HG02642 (cell line): Measurements from ENCODE around the gene ALG6.

Experiments used
- ATAC-seq: cut with Tn5 transposase; IDR thresholded peaks from one replicate; pipeline ENCODE4 v1.9.1; 2021; ENCODE audit warnings: mild to moderate bottlenecking; ENCODE audit not compliant: unreplicated experiment, poor library complexity

ALG6 gene

DNA sequence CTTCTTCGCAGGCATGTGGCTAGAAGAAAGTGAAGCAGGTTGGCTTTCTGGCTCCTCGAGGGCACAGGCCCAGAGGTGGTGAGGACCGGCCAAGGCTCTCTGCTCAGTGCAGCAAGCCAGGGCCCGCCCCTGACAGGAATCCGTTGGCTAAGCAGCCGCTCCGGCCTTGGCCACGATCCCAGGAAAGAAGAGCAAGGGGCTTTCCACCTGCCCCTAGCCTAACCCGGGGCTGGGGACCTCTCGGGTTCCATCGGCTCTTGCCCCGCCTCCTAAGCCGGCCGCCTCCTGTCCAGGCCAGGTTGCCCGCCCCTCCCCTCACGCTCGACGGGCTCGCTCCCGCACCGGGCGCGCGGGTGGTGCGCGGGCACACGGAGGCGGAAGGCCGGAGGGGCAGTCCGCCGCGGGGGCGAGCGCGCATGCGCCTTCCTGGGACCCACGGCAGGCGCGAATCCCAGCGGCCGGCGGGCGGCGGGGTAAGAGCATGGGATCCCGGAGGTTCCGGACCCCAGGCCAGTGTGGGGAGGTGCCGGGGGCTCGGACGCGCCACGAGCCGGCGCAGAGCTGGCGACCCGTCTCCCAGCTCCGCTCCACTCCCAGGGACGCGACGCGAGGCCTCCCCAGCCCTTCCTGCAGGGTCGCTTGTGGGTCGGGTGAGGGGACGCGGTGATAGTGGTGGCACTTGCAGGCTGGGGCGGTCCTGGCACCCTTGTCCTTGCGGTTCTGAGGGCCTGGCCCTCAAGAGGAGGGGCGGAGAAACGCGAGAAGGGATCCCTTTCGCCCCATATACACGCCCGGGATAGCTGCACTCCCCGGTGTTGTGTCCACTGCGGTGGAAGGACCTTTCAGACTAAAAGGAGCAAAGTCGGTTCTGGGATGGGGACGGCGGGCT is at the start of gene ALG6:
ALG6 (plus strand) TSS at position 413 of the 889 bp plus-strand sequence. CDS start 3,351 bp downstream, outside the sequence.
- peak; percentile 96 for ATAC-seq

DNA sequence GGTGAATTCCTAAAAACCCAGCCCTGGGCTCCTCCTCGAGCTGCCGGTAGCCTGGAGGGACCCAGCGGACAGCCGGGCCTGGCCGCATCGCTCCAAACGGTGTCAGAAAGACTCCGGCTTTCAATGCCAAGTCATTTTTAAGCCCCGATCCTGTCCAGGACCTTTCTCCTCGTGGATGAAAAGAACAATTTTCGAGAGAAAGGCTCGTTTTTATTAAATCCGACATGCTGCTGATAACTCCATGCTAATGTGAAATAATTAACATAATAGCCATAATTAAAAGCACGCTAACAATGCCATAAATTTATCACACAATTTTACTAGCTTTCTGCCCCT is 49.6 kb upstream of the ALG6 start:
- no peak for ATAC-seq

DNA sequence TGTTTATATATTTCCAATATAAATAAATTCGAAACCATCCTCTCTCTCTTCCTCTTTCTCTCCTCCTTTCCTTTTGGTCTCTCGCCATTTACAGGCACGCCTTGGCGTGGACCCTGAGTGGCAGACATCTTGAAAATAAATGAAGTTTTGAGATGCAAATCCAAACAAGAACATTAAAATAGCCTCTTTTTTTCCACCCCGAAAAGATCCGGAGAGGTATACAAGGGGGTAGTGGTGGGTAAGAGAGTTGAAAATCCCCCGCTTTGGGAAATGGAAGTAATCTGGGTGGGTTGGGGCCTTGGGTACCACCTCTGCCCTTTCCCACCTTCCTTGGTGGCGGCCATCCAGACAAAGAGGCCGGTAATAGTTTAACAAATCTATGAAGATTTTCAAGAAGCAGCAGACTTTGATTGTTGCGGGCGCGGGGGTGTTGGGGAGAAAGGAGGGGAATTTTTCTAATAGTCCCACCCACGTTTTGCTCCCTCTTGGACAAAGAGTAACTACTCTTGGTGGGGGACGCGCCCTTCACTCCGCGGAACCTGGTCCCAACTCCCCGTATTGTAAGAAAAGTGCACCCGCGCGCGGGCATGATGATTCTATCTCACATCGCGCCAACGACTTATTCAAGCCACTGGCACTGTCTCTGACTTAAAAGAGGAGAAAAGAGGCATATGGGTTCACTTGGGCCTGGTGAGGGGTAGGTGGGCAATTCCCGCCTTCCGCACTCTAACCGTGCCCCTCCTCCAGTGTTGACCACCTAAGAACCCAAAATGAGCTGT is 49.0 kb upstream of the ALG6 start:
- no peak for ATAC-seq

DNA sequence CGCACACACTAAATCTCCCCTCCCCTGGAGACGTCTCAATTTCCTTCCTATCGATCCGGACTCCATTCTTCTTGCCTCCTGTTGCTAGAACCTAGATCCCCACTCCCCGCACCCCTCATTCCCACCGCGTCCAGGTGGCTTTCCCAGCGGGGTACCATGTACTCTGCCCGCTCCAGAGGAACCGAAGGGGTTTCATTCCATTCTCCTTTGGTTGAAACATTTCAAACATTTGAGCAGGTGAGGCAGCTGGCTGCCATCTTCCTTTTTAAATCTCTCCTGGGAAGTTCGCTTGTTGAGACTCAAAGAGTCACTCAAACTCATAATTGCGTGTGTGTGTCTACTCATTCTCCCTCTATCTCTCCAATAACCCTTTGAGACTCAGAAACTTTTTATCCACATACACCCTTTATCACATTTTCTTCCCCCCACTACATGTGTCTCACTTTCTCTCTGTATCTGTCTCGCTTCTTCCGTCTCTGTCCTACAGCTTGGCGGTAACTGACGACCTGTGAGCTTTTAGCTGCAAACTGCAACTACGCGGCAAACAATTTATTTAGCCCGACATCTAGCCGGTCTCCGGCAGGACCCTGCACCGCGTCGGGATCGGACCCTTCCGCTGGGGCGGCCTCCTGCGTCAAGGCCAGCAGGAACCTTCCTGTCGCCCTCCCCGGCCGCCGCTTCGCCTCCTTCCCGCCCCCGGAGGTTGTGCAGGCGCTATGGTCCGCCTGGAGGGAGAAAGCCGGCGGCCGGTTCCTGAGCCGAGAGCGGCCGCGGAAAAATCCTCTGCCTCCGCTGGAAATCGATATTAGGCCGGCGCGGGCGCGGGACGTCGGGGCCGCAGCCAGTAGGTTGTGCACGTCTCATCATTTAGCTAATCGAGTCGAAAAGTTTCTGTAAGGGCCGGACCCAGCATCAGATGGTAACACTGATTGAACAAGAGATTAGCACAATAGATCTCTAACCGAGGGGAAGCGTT is 48.1 kb upstream of the ALG6 start:
- no peak for ATAC-seq

DNA sequence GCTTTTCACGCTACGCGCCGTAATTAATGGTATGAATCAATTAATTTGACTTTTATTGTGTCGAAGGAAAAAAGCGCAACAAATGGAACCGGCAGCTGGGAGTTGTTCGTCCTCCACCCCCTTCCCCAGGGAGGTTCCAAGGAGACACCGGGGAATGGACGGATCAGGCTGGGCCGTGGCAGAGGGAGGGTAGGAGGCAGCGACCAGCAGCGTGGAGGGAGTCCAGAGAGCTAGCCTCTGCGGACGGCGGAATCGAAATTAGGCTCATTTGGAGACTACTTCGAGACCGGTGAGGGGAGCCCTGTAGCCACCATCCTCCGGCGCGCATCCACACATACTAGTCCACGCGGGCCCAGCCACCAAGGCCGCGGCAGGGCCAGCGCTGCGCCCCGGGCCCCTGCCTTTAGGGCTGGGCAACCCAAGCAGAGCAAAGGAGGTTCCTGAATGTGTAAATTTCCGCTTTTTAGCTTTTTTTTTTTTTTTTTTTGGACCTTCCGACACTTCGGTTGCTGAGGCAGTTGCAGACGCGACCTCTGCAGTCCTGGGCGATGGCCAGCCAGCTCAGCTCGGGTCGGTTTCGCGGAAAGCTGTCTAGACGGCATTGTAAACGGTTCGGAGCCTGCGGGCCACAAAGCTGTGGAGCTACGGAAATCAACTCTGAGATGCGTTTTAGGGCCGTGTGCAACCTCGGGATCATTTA is 47.3 kb upstream of the ALG6 start:
- no peak for ATAC-seq

DNA sequence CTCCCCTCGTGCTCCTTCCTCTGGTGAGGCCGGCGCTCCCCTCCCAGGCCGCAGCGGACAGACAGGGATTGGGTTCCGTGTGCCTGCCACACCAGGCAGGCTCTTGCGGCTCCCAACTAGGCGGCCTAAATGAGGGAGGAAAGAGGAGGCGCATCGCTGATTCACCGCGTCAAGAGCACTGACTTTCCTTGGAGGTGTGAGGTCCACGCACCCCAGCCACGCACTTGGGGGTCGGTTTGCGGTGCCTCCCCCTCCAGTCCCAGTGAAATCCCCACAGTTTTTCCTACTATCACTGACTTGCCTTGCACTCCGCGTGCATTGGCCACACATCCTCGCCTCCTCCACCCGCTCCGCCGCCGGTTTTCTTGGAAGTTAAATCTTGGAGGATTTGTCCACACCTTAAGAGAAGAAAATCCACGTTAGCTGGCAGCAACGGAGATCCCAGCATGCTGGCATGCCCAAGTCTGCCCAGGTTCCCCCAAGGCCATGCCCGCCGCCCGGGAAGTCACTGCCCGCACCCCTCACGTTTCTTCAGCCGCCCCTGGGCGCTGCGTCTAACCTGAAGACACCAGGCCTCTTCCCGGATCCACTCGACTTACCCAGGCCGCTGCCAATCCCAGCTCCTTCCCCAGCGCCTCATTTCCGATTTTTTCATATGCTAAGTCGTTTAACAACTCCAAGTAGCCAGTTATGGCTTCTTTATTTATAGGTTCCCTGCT is 46.2 kb upstream of the ALG6 start:
- ATAC-seq: no peak

DNA sequence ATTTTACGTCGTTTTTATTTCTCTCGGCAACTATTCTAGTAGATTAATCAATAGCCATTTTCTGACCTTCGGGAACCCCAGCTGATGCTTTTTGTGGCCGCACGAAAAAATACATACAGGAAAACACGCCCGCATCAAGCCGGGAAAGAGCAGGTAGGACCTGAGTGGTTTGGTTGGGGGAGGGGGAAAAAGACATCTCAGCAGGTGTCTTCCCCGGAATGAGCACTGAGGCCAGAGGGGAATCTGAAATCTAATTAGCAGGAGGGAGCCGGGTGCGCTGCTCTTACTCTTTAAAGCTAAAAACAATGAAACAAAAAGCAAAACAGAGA is 45.7 kb upstream of the ALG6 start:
- ATAC-seq: no peak

DNA sequence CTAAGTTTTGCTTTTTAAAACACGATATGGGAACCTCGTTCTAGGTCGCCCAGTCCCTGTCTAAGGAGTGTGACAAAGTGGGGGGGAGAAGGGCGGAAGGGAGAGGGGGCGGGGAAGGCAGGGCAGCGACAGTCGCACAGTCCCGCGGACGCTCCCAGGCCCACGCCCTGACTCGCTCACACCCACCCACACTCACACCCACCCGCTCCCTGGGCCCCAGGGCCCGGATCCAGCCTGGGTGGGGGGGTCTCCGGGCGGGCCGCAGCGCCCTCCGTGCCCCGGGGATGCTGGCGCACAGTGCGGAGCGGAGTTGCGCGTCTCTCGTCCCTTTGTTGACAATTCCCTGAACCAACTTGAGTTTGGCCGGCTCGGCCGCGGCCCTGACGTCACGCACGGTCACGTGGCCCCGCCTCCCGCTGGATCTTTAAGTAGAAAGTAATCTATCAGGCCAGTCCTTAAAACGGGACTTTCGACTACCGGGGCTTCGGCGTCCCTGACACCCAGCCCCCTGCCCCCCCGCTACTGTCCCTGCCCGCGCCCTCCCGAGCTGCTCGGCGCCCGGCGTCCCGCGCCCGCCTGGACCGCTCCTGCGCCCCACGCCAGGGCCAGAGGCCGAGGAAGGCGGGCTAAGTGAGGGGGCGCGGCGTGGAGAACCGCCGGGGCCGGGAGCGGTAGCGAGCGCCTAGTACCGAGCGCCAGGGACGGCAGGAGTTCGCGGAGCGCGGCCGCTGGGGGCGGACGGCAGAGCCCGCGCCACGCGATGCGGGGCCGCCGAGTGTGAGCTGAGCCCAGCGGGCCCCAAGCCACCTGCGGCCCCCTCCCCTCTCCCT is 45.1 kb upstream of the ALG6 start, which contains the start of gene FOXD3:
FOXD3 (plus strand) TSS at position 454 of the 830 bp plus-strand sequence. CDS start 492 bp downstream, outside the sequence.
- ATAC-seq: peak; percentile 51

DNA sequence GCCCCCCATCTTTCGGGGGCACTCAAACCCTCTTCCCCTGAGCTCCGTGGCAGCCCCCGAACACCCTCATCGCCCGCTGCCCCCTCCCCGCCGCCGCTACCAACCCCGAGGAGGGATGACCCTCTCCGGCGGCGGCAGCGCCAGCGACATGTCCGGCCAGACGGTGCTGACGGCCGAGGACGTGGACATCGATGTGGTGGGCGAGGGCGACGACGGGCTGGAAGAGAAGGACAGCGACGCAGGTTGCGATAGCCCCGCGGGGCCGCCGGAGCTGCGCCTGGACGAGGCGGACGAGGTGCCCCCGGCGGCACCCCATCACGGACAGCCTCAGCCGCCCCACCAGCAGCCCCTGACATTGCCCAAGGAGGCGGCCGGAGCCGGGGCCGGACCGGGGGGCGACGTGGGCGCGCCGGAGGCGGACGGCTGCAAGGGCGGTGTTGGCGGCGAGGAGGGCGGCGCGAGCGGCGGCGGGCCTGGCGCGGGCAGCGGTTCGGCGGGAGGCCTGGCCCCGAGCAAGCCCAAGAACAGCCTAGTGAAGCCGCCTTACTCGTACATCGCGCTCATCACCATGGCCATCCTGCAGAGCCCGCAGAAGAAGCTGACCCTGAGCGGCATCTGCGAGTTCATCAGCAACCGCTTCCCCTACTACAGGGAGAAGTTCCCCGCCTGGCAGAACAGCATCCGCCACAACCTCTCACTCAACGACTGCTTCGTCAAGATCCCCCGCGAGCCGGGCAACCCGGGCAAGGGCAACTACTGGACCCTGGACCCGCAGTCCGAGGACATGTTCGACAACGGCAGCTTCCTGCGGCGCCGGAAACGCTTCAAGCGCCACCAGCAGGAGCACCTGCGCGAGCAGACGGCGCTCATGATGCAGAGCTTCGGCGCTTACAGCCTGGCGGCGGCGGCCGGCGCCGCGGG is 44.2 kb upstream of the ALG6 start:
- no peak for ATAC-seq

DNA sequence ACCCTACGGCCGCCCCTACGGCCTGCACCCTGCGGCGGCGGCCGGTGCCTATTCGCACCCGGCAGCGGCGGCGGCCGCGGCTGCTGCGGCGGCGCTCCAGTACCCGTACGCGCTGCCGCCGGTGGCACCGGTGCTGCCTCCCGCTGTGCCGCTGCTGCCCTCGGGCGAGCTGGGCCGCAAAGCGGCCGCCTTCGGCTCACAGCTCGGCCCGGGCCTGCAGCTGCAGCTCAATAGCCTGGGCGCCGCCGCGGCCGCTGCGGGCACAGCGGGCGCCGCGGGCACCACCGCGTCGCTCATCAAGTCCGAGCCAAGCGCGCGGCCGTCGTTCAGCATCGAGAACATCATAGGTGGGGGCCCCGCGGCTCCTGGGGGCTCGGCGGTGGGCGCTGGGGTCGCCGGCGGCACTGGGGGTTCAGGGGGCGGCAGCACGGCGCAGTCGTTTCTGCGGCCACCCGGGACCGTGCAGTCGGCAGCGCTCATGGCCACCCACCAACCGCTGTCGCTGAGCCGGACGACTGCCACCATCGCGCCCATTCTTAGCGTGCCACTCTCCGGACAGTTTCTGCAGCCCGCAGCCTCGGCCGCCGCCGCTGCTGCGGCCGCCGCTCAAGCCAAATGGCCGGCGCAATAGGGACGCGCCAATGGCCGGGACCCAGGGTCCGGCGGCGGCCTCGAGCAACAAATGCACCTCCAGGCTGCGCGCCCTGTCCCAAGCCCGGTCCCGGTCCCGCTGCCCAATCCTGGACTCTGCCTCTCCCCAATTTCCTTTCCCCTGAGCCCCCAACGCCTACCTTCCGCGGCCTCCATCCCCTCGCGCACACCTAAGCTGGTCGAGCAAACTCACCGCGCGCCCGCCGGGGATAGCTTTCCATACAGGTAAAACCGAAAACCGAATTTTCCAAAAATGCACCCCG is 43.3 kb upstream of the ALG6 start:
- ATAC-seq: no peak

DNA sequence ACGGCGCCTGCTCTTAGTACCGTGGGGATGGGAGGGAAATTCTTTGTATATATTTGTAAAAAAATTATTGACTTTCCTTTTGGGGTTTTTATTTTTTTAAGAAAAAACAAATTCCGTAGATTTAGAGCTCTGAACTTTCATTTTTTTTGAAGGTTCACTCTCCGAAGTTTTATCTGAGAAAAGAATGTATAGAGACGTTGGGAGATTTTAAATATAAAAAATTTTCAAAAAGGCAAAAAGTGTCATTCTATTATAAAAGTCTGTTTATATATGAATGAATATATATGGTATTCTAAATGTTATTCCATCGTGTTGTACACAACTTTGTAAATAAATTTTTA is 42.7 kb upstream of the ALG6 start:
- ATAC-seq: no peak

DNA sequence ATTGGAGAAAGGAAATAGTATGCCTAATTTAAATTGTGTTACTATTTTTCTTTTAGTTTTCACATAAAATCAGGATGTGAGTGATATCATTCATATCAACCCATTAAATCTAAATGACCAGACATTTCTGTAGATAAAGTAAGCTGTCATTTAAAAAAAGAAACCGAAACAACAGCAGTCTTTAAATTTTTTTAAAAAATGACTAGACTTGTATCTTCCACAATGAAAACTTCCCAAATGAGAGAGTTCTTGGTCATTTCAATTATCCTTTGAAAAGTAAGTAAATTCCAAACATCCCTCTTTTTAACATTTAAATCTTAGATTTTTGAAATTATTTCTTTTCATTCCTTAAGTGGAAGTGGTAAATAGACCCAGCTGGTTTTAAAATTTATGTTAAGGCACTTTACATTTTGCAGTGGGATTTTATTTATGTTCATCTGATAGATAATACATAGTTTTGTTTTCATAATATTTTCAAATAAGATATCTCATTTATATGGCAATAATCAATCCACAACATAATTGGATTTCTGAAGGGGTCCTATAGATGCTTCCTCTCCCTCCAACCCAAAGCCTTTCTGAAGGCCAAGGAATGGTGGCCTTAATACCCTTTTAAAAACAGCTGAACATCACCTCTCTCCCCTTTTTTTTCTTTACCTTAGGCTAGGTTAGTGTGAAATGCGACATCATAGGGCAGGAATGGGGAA is 42.0 kb upstream of the ALG6 start:
- ATAC-seq: no peak

DNA sequence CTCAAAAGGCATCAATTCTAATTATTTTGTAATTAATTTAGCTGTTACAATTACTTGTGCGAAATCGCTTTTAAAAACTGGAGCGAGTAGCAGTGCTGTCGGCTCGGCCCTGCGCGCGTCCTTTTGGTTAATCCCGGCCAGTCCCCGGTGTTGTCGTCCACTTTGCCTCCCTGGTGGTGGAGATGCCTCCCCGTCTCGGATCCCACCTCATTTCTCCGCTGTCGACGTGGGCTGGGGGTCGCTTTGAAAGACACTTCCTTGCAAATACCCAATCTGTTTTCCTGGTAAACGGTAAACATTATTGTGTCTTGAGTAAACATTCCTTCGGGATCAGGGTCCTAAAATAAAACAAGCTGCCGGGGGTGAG is 41.3 kb upstream of the ALG6 start:
- ATAC-seq: no peak

DNA sequence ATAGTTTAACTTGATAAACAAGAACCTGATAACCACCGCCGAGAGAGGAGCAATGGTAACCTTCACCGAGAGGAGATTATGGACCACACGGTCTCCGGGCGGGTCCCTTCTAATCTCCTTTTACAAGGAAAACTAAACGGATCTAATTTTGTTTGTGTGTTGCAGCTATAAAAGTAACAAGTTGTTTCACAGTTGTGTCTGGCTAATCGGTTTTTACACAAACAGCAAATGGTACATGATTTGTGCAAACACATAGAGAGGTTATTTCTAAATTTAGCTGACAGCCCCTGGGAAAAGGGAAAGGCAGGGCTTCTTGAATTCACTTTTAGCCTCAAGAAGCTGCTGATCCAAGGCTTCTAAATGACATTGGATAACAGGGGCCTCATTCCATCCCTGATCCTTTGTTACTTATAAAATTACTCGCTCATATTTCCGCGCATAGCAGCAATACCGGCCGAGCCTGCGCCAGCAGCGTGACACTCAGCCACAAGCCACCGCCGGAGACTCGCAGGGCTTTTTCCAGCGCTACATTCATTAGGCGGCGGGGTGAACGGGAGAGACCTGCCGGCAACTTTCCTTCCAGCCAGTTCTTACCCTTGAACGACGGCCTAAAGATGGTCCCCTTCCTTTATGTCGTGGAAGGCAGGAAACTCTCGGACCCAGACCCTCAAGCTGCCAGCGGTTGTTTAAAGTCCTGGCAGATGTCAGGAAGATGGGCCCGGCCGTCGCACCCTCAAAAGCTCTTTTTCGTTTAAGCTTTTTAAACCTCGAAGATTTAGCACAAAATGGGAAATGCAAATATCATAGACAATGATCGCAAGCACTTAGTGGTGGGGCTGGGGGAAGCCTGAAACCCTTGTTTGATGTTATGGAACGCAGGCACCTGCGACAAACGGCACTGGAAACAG is 40.7 kb upstream of the ALG6 start:
- no peak for ATAC-seq
